ENCODE data around the gene FAM20C.

FAM20C gene

DNA sequence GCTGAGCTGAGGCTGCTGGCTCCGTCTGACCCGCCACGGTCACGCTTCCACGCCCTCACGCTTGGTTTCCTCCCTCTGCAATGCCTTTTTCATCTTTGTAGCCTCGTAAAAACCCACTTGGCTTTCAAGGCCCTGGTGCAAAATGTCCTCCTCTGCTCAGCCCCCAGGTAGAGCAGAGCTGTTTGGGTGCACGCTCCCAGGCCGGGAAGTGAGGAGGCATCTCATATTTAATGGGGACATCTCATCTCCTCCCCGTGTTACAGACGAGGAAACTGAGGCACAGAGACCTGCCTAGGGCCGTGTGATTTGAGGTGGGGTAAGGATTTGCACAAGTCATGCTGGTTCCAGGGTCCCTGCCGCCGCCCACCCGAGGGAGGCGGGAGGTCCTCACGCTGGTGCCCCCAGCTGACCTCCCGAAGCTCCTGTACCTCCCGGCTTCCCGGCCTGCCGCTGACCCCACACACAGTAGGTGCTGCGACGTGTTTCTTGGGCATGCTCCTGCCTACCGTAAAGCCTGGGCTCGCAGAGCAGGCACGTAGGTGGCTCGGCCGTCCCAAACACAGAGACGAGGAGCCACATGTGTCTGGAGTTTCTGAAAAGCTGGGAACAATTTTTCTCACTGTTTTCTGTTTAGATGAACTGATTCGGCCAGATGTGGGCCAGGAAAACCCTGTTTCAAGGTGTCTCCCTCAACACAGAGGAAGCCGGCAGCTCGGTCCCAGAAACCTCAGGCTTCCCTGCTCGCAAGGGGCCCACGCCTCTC lies 109.1 kb downstream of the FAM20C start:
- no peak for DNase-seq (ENCODE audit: extremely low read depth, low read depth)
- TF ChIP-seq, protein P1, sequence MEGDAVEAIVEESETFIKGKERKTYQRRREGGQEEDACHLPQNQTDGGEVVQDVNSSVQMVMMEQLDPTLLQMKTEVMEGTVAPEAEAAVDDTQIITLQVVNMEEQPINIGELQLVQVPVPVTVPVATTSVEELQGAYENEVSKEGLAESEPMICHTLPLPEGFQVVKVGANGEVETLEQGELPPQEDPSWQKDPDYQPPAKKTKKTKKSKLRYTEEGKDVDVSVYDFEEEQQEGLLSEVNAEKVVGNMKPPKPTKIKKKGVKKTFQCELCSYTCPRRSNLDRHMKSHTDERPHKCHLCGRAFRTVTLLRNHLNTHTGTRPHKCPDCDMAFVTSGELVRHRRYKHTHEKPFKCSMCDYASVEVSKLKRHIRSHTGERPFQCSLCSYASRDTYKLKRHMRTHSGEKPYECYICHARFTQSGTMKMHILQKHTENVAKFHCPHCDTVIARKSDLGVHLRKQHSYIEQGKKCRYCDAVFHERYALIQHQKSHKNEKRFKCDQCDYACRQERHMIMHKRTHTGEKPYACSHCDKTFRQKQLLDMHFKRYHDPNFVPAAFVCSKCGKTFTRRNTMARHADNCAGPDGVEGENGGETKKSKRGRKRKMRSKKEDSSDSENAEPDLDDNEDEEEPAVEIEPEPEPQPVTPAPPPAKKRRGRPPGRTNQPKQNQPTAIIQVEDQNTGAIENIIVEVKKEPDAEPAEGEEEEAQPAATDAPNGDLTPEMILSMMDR (IDR thresholded peaks at IDR 0.05; ENCODE audit: low read depth, low read length, missing control alignments), result no peak

DNA sequence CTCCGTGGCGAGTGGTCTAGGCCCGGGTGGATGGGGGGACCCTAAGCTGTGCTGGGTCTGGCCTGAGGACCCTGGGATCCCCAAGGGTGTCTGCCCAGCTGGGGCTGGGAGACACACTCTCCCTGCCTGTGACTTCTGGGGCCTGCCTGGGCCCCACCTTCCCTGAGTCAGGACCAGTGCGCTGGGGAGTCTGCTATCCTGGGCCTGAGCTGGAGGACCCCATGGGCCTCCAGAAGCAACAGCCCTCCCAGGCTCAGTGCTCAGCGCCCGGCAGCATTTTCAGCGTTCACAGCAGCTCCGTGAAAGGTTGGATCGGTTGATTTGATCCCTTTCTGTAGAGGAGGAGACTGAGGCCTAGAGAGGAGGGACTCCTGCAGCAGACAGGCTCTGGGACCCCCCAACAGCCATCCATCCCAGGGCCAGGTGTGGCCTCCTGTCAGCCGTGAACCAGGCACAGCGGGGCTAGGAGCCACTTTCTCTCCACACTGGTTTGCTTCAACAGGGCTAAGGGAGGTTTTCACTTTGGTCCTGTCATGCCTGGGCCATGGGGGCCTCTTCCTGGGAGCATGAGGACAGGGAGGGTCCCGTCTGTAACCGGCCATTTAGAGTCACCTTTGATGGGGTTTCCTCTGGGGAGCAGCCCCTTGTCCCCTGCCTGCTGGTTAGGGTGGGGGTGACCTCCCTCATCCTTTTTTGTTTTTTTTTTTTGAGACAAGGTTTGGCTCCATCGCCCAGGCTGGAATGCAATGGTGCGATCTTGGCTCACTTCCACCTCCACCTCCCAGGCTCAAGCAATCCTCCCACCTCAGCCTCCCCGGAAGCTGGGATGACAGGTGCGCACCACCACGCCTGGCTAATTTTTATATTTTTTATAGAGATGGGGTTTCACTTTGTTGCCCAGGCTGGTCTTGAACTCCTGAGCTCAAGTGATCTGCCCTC lies 110.0 kb downstream of the FAM20C start:
- no peak for DNase-seq (ENCODE audit: extremely low read depth, low read depth)
- no peak overlapping the region for H3K4me3 ChIP-seq (replicated peaks; ENCODE audit: low read depth, low read length)
- TF ChIP-seq, protein P1 (IDR thresholded peaks at IDR 0.05; ENCODE audit: low read depth, low read length, missing control alignments), result no peak

More for the DNA sequence above, 109.1 kb downstream of the FAM20C start:
- no peak overlapping the region for H3K4me3 ChIP-seq (replicated peaks; ENCODE audit: low read depth, low read length)

DNA sequence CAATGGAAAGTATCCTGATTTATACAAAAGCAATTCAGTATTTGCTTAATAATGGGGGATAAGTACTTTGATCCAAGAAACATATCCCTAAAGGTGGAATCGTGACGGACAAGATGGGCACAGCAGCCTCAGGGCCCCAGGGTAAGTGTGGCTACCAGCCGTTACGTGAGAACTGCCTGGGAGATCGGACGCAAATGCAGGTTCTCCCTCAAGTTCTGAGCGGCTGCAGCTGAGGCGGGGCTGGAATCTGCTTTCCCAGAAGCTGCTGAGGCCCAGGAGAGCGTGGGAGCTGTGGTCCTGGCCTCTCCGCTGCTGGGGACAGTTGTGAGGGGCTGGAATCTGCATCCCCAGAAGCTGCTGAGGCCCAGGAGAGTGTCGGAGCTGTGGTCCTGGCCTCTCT lies 111.1 kb downstream of the FAM20C start:
- TF ChIP-seq, protein P1 (IDR thresholded peaks at IDR 0.05; ENCODE audit: low read depth, low read length, missing control alignments), result no peak
- DNase-seq (ENCODE audit: extremely low read depth, low read depth), result no peak
- no peak overlapping the region for H3K4me3 ChIP-seq (replicated peaks; ENCODE audit: low read depth, low read length)

DNA sequence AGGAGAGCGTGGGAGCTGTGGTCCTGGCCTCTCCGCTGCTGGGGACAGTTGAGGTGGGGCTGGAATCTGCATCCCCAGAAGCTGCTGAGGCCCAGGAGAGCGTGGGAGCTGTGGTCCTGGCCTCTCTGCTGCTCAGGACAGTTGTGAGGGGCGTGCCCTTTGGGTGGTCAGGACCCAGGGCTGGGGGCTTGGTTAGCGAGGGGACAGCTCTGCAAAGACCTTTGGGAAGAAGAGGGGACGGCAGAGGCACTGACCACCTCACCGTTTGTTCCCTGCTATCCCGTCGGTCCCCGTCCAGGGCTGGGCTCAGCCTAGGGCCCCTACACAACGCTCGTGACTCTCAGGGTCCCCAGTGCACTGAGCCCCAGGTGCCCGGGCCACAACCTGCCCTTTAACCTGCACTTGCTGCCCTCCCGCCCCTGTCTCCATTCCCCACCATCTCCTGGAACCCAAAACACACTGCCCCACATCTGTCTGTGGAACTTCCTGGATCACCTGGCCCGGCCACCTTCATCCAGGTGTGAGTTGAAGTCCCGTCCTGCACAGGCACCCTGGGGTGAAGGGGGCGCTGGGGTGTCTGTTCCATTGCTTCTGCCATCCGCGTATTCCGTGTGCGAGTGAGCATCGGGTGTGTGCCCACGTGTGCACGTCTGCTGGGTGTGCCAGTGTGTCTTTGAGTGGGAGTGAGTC lies 111.7 kb downstream of the FAM20C start:
- H3K4me3 ChIP-seq (replicated peaks; ENCODE audit: low read depth, low read length), result no peak overlapping the region
- no peak for DNase-seq (ENCODE audit: extremely low read depth, low read depth)
- TF ChIP-seq, protein P1 (IDR thresholded peaks at IDR 0.05; ENCODE audit: low read depth, low read length, missing control alignments), result no peak

DNA sequence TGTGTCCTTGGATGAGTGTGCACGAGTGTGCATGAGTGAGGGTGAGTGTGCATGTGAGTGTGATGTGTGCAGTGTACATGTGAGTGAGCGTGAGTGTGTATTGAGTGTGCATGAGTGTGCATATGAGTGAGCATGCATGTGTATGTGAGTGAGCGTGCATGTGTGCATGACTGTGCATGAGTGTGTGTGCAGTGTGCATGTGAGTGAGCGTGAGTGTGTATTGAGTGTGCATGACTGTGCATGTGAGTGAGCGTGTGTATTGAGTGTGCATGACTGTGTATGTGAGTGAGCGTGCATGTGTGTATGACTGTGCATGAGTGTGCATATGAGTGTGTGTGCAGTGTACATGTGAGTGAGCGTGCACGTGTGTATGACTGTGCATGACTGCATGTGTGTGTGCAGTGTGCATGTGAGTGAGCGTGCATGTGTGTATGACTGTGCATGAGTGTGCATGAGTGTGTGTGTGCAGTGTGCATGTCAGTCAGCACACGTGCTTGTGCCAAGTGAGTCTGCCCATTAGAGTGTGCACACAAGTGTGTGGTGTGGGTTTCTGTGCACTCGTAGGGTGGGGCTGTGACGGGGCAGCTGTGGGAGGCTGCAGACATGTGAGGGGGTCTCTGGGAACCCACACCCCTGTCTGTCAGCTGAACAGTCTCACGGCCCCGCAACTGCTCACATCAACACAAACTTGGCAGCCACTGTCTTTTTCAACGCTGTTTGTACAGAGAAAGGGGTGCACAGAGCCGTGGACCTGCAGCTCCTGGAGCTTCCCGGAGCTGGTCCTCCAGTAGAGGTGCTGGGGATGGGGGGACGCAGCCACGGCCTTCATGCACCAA lies 112.4 kb downstream of the FAM20C start:
- H3K4me3 ChIP-seq (replicated peaks; ENCODE audit: low read depth, low read length), result no peak overlapping the region
- TF ChIP-seq, protein P1 (IDR thresholded peaks at IDR 0.05; ENCODE audit: low read depth, low read length, missing control alignments), result no peak
- DNase-seq (ENCODE audit: extremely low read depth, low read depth), result no peak

Data from HFF-Myc (cell line).